ENCODE measurements around the gene ABCB1. TPM values are rescaled to one million over a fixed set of nuclear protein-coding genes. Genes with fewer than 3 reads are reported as not detected.

The ABCB1 gene
- polyA plus RNA-seq, 1 donor from 2014 or later: 1.6 TPM

GRCh38 chr7:87517891-87518290 is 82.8 kb downstream of the ABCB1 start:
- no peaks in the 10 kb centered on the region for H3F3A ChIP-seq (ENCODE audit: insufficient read depth, low read length, poor library complexity, severe bottlenecking)
- TF ChIP-seq TAF1 (IDR thresholded peaks at IDR 0.05; ENCODE audit: low read depth): no peak
- no peak for TF ChIP-seq REST (IDR thresholded peaks at IDR 0.05; ENCODE audit: borderline replicate concordance)
- no peak for TF ChIP-seq MXI1 (conservative IDR thresholded peaks at IDR 0.05; ENCODE audit: poor library complexity, severe bottlenecking)
- no peak for TF ChIP-seq EZH2 (IDR thresholded peaks at IDR 0.05; ENCODE audit: borderline replicate concordance, insufficient read depth, low read length, poor library complexity, severe bottlenecking)
- no peak for TF ChIP-seq SMC3 (conservative IDR thresholded peaks at IDR 0.05; ENCODE audit: poor library complexity)
- no peak for TF ChIP-seq RAD21 (conservative IDR thresholded peaks at IDR 0.05)
- no peak for TF ChIP-seq CTCF (IDR thresholded peaks at IDR 0.05; ENCODE audit: poor library complexity, severe bottlenecking)
- no peak for TF ChIP-seq EP300 (conservative IDR thresholded peaks at IDR 0.05; ENCODE audit: poor library complexity, severe bottlenecking)
- no peak for TF ChIP-seq POLR2AphosphoS5 (IDR thresholded peaks at IDR 0.05)
- no peaks in the 10 kb centered on the region for H3K36me3 ChIP-seq (ENCODE audit: insufficient read depth, low read length)
- H3K4me2 ChIP-seq (ENCODE audit: low read length): no peak overlapping the region
- no peaks in the 10 kb centered on the region for H3K9me2 ChIP-seq (ENCODE audit: insufficient read depth, low read length)
- no peaks in the 10 kb centered on the region for H3K27me3 ChIP-seq (ENCODE audit: insufficient read depth, low read depth, low read length)
- H2AFZ ChIP-seq (ENCODE audit: low read depth, low read length): no peak overlapping the region
- H3K9me3 ChIP-seq (ENCODE audit: low read length): no peaks in the 10 kb centered on the region
- no peaks in the 10 kb centered on the region for H3K79me2 ChIP-seq (replicated peaks; ENCODE audit: insufficient read depth, low read length)
- H4K20me1 ChIP-seq (ENCODE audit: insufficient read depth): no peaks in the 10 kb centered on the region
- no peak overlapping the region for H3K27ac ChIP-seq (ENCODE audit: low read length)
- no peak overlapping the region for H3K9ac ChIP-seq (ENCODE audit: low read length)
- no peak overlapping the region for H3K4me3 ChIP-seq (ENCODE audit: low read length)

GRCh38 chr7:87517136-87517815 is 83.4 kb downstream of the ABCB1 start:
- H4K20me1 ChIP-seq (ENCODE audit: insufficient read depth): no peaks in the 10 kb centered on the region
- H3K9me2 ChIP-seq (ENCODE audit: insufficient read depth, low read length): no peaks in the 10 kb centered on the region
- no peaks in the 10 kb centered on the region for H3K9me3 ChIP-seq (ENCODE audit: low read length)
- H3K9ac ChIP-seq (ENCODE audit: low read length): no peak overlapping the region
- TF ChIP-seq TAF1 (IDR thresholded peaks at IDR 0.05; ENCODE audit: low read depth): no peak
- no peak for TF ChIP-seq MXI1 (conservative IDR thresholded peaks at IDR 0.05; ENCODE audit: poor library complexity, severe bottlenecking)
- no peak for TF ChIP-seq EP300 (conservative IDR thresholded peaks at IDR 0.05; ENCODE audit: poor library complexity, severe bottlenecking)
- no peak for TF ChIP-seq SMC3 (conservative IDR thresholded peaks at IDR 0.05; ENCODE audit: poor library complexity)
- no peak for TF ChIP-seq EZH2 (IDR thresholded peaks at IDR 0.05; ENCODE audit: borderline replicate concordance, insufficient read depth, low read length, poor library complexity, severe bottlenecking)
- H3K27ac ChIP-seq (ENCODE audit: low read length): no peak overlapping the region
- H3K4me2 ChIP-seq (ENCODE audit: low read length): no peak overlapping the region
- no peaks in the 10 kb centered on the region for H3K27me3 ChIP-seq (ENCODE audit: insufficient read depth, low read depth, low read length)
- H3F3A ChIP-seq (ENCODE audit: insufficient read depth, low read length, poor library complexity, severe bottlenecking): no peaks in the 10 kb centered on the region
- H3K36me3 ChIP-seq (ENCODE audit: insufficient read depth, low read length): no peaks in the 10 kb centered on the region
- no peak overlapping the region for H3K4me3 ChIP-seq (ENCODE audit: low read length)
- no peak overlapping the region for H2AFZ ChIP-seq (ENCODE audit: low read depth, low read length)
- H3K79me2 ChIP-seq (replicated peaks; ENCODE audit: insufficient read depth, low read length): no peaks in the 10 kb centered on the region

Measured in neural cell (in vitro differentiated cells).